ENCODE measurements around the gene PIK3C2G. TPM values are rescaled to one million over a fixed set of nuclear protein-coding genes. Genes with fewer than 3 reads are reported as not detected.

The PIK3C2G gene
- total RNA-seq, 1 experiment from 2014 or later, result not detected

DNA sequence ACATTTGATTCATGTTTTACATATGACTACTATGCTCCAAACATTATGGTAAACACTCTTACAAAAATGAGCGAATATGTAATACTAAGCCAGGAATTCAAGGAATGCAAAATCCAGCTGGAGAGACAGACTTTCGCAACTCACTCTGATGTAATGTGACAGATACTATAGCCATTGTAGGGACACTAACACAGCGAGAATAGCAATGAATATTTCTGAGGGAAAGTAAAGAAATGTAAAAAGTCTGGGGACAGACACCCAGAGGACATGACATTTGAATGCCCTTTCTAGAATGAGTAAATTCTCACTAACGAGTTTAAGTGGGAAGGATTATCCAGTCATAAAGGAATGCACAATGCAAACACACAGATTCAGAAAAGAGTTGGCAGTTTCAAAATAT, 121.9 kb downstream of the PIK3C2G start:
- Histone ChIP-seq H2BK5ac (ENCODE audit: insufficient read length, low read length) (no peak overlapping the region), H3K4me2 (ENCODE audit: insufficient read depth, insufficient read length, low read length) (no peak overlapping the region), H3K27me3 (ENCODE audit: insufficient read depth, low read length) (no peaks in the 10 kb centered on the region), H3K4me1 (ENCODE audit: insufficient read depth, low read length) (no peaks in the 10 kb centered on the region), H2BK12ac (ENCODE audit: insufficient read length, low read depth, low read length) (no peak overlapping the region), H3K4ac (ENCODE audit: low read depth, low read length) (no peak overlapping the region), H2BK120ac (ENCODE audit: low read depth, low read length, poor library complexity, severe bottlenecking) (no peak overlapping the region), H3K23ac (ENCODE audit: insufficient read length, low read depth, low read length) (no peak overlapping the region), H2BK15ac (ENCODE audit: low read depth, low read length) (no peak overlapping the region), H4K20me1 (ENCODE audit: control insufficient read depth, insufficient read depth, insufficient read length) (no peaks in the 10 kb centered on the region), H3K18ac (ENCODE audit: insufficient read length, low read depth, low read length) (no peak overlapping the region), H3K56ac (ENCODE audit: insufficient read length, low read depth, low read length) (no peak overlapping the region), H2BK20ac (ENCODE audit: low read depth, low read length, poor library complexity, severe bottlenecking) (no peak overlapping the region), H4K91ac (ENCODE audit: insufficient read length, low read depth, low read length) (no peak overlapping the region), H3K9me3 (ENCODE audit: control insufficient read depth, low read depth, low read length) (no peaks in the 10 kb centered on the region), H3K79me1 (ENCODE audit: insufficient read depth, low read depth, low read length, poor library complexity, severe bottlenecking) (no peaks in the 10 kb centered on the region), H3T11ph (ENCODE audit: low read length) (no peak overlapping the region), H2AK5ac (ENCODE audit: insufficient read length, low read length) (no peak overlapping the region), H4K5ac (ENCODE audit: insufficient read length, low read depth, low read length) (no peak overlapping the region), H3K9ac (ENCODE audit: extremely low read depth, insufficient read length, low read length) (no peak overlapping the region), H4K8ac (replicated peaks; ENCODE audit: insufficient read length, low read depth, low read length) (no peak overlapping the region), H3K23me2 (ENCODE audit: insufficient read length, low read depth, low read length, poor library complexity, severe bottlenecking) (no peaks in the 10 kb centered on the region), H3K79me2 (ENCODE audit: insufficient read depth, low read length) (no peaks in the 10 kb centered on the region), H3K27ac (ENCODE audit: insufficient read length, low read depth, low read length) (no peak overlapping the region), H3K14ac (ENCODE audit: insufficient read depth, low read length) (no peak overlapping the region), H2AFZ (ENCODE audit: low read length) (no peak overlapping the region)
- peaks cover 2% of the 10 kb centered on the region in 2 experiments; a peak in 2 of 5 replicates for H3K9me3 Mint-ChIP-seq
- no peak for DNase-seq
- H3K27ac Mint-ChIP-seq, result peak overlapping the region; percentile 1 to 32 (median 2); a peak in 5 of 7 replicates
- TF ChIP-seq, protein P1, sequence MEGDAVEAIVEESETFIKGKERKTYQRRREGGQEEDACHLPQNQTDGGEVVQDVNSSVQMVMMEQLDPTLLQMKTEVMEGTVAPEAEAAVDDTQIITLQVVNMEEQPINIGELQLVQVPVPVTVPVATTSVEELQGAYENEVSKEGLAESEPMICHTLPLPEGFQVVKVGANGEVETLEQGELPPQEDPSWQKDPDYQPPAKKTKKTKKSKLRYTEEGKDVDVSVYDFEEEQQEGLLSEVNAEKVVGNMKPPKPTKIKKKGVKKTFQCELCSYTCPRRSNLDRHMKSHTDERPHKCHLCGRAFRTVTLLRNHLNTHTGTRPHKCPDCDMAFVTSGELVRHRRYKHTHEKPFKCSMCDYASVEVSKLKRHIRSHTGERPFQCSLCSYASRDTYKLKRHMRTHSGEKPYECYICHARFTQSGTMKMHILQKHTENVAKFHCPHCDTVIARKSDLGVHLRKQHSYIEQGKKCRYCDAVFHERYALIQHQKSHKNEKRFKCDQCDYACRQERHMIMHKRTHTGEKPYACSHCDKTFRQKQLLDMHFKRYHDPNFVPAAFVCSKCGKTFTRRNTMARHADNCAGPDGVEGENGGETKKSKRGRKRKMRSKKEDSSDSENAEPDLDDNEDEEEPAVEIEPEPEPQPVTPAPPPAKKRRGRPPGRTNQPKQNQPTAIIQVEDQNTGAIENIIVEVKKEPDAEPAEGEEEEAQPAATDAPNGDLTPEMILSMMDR (conservative IDR thresholded peaks at IDR 0.05), result no peak
- no peaks in the 10 kb centered on the region for H3K27me3 Mint-ChIP-seq (ENCODE audit: low read depth)
- H3K4me3 Mint-ChIP-seq, result no peak overlapping the region
- WGBS (ENCODE audit: extremely low coverage, insufficient read length, low lambda C conversion rate), result no CpG with 5 or more reads among the region's 4 CpGs
- H3K4me1 Mint-ChIP-seq, result peaks cover 12 to 15% of the 10 kb centered on the region in 2 experiments
- H3K36me3 Mint-ChIP-seq (ENCODE audit: insufficient read depth in 1 of 3, low read depth in 3 of 3), result no peaks in the 10 kb centered on the region; a peak in 1 of 7 replicates
